Mammary epithelial cell (primary cell): ENCODE results near the gene LSP1.

Source experiments
- EZH2 ChIP-seq: IDR thresholded peaks from 2 replicates; pipeline ENCODE4 v1.6.1; 2012; ENCODE audit warnings: low read length, inconsistent platforms, borderline replicate concordance
- TF ChIP-seq, protein P1 (sequence below), 2 donors: IDR thresholded peaks in 1 of 2; conservative IDR thresholded peaks in 1 of 2; 2 replicates each; pipeline ENCODE4 v1.5.1; 2011 to 2012; ENCODE audit warnings: inconsistent platforms in 2 of 2, low read length in 2 of 2, mild to moderate bottlenecking in 2 of 2, control low read depth in 1 of 2, low read depth in 1 of 2; ENCODE audit not compliant: insufficient read depth in 1 of 2; ENCODE audit errors: extremely low read depth in 1 of 2

DNA sequence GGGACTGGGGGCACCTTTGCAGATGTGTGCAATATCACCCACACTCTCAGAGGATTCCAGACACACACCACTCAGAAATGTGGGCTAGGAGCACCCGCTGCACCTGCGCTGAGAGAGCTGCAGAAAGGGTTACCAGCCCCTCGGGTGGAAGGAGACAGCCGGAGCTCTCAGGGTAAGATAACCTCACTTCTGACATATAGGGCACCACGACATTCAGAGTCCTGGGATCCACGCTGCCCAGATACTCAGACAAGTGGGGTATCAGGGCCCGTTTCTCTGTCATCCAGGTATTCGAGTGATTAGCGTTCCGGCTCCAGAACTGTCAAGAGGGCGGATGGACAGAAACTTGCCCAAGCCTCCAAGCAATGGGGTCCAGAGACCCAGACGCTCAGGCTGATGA lies 24.3 kb upstream of the LSP1 start:
- TF ChIP-seq, protein P1, sequence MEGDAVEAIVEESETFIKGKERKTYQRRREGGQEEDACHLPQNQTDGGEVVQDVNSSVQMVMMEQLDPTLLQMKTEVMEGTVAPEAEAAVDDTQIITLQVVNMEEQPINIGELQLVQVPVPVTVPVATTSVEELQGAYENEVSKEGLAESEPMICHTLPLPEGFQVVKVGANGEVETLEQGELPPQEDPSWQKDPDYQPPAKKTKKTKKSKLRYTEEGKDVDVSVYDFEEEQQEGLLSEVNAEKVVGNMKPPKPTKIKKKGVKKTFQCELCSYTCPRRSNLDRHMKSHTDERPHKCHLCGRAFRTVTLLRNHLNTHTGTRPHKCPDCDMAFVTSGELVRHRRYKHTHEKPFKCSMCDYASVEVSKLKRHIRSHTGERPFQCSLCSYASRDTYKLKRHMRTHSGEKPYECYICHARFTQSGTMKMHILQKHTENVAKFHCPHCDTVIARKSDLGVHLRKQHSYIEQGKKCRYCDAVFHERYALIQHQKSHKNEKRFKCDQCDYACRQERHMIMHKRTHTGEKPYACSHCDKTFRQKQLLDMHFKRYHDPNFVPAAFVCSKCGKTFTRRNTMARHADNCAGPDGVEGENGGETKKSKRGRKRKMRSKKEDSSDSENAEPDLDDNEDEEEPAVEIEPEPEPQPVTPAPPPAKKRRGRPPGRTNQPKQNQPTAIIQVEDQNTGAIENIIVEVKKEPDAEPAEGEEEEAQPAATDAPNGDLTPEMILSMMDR (conservative IDR thresholded peaks at IDR 0.05 in 1 of 2, IDR thresholded peaks at IDR 0.05 in 1 of 2; ENCODE audit: extremely low read depth in 1 of 2, insufficient read depth in 1 of 2, low read depth in 1 of 2, low read length in 2 of 2): no peak
- no peak for TF ChIP-seq EZH2
